Inflammatory macrophage treated with lipopolysaccharide for 1 hour (primary cell): ENCODE data around the gene CBLN3.
"Not testable (repeated sequence)": the region's sequence is repeated elsewhere in the genome, so short reads cannot be mapped to it uniquely, and the experiment has no call there.

ENCODE experiments used
- DNase-seq, 2 donors: peaks; one replicate each; pipeline ENCODE4 v3.0.0-alpha.2; 2020 to 2022

The CBLN3 gene

GRCh38 chr14:24429395-24430142, at the start of gene CBLN3, which contains the start of gene KHNYN:
CBLN3 (minus strand) TSS chr14:24429668; CDS start chr14:24429054, 614 bp downstream.
KHNYN (plus strand) TSS chr14:24429954; CDS start chr14:24430731, 777 bp downstream.
- DNase-seq: peak; percentile 82 to 83

GRCh38 chr14:24475261-24475660, 45.8 kb upstream of the CBLN3 start:
- no peak for DNase-seq

- DNase-seq: no peak
Observed at GRCh38 chr14:24473211-24473610, 43.7 kb upstream of the CBLN3 start.

- not testable (repeated sequence) for DNase-seq
Observed at GRCh38 chr14:24470450-24470849, 41.0 kb upstream of the CBLN3 start.

- DNase-seq: no peak
Observed at GRCh38 chr14:24465805-24466204, 36.3 kb upstream of the CBLN3 start.

- DNase-seq: no peak
Observed at GRCh38 chr14:24465368-24465767, 35.9 kb upstream of the CBLN3 start.

GRCh38 chr14:24463884-24464785, 34.7 kb upstream of the CBLN3 start:
- DNase-seq: no peak

- DNase-seq: no peak
Observed at GRCh38 chr14:24463017-24463883, 33.8 kb upstream of the CBLN3 start.

GRCh38 chr14:24461336-24461735, 31.9 kb upstream of the CBLN3 start:
- no peak for DNase-seq

- DNase-seq: no peak
Observed at GRCh38 chr14:24459331-24459730, 29.9 kb upstream of the CBLN3 start.

GRCh38 chr14:24458736-24459135, 29.3 kb upstream of the CBLN3 start:
- DNase-seq: no peak

- DNase-seq: no peak
Observed at GRCh38 chr14:24456980-24457379, 27.5 kb upstream of the CBLN3 start.

- DNase-seq: not testable (repeated sequence)
Observed at GRCh38 chr14:24450828-24451227, 21.4 kb upstream of the CBLN3 start.

- peak; percentile 29 to 46 for DNase-seq
Observed at GRCh38 chr14:24443053-24443665, 13.7 kb upstream of the CBLN3 start.

- DNase-seq: peak; percentile 98 to 99
Observed at GRCh38 chr14:24442240-24443052, 13.0 kb upstream of the CBLN3 start, which contains the start of gene SDR39U1. SDR39U1 (minus strand) TSS chr14:24442776; CDS start chr14:24442769, 7 bp downstream.

- DNase-seq: no peak
Observed at GRCh38 chr14:24441904-24442239, 12.4 kb upstream of the CBLN3 start.

- DNase-seq: no peak
Observed at GRCh38 chr14:24441485-24441884, 12.0 kb upstream of the CBLN3 start.

- no peak for DNase-seq
Observed at GRCh38 chr14:24440606-24441399, 11.3 kb upstream of the CBLN3 start.

GRCh38 chr14:24439830-24440605, 10.6 kb upstream of the CBLN3 start:
- no peak for DNase-seq

GRCh38 chr14:24439257-24439656, 9.8 kb upstream of the CBLN3 start:
- no peak for DNase-seq
